ENCODE data around the gene KRTAP19-8. TPM values are rescaled to one million over a fixed set of nuclear protein-coding genes. Genes with fewer than 3 reads are reported as not detected.

KRTAP19-8 gene
- total RNA-seq, 1 donor from 2014 or later: not detected

DNA sequence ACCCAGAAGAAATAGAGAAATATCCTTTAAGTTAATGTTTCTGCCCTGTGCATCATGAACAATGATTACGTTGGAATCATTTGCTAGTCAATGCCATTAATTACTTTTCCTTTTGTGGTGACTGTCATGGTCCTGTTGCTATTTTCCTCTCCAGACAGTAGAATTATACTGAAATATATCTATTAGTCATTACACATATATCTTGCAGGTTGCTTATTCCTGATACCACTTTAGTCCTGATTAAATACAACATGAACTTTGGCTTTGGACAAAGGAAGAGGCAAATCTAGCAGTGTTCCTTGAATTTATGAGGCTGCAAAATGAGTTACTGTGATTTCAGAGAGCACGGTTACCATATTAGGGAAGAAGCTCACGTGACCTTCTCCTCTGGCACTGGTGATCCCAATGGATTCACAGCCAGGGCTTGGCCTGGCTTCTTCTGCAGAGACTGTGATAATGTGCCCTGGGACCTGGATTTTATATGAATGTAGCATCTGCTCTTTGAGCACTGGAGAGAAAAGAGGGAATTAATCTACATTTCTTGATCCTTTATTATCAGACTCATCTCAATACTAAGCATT lies 12.4 kb upstream of the KRTAP19-8 start:
- Mint-ChIP-seq H3K4me3 (ENCODE audit: unreplicated experiment) (no peak overlapping the region), H3K9me3 (ENCODE audit: unreplicated experiment) (no peaks in the 10 kb centered on the region), H3K36me3 (ENCODE audit: low read depth, unreplicated experiment) (no peaks in the 10 kb centered on the region), H3K4me1 (ENCODE audit: unreplicated experiment) (no peaks in the 10 kb centered on the region), H3K27ac (ENCODE audit: unreplicated experiment) (no peak overlapping the region), H3K27me3 (ENCODE audit: unreplicated experiment) (peaks cover 4% of the 10 kb centered on the region)
- DNase-seq (ENCODE audit: low spot score): no peak
- TF ChIP-seq, protein P1, sequence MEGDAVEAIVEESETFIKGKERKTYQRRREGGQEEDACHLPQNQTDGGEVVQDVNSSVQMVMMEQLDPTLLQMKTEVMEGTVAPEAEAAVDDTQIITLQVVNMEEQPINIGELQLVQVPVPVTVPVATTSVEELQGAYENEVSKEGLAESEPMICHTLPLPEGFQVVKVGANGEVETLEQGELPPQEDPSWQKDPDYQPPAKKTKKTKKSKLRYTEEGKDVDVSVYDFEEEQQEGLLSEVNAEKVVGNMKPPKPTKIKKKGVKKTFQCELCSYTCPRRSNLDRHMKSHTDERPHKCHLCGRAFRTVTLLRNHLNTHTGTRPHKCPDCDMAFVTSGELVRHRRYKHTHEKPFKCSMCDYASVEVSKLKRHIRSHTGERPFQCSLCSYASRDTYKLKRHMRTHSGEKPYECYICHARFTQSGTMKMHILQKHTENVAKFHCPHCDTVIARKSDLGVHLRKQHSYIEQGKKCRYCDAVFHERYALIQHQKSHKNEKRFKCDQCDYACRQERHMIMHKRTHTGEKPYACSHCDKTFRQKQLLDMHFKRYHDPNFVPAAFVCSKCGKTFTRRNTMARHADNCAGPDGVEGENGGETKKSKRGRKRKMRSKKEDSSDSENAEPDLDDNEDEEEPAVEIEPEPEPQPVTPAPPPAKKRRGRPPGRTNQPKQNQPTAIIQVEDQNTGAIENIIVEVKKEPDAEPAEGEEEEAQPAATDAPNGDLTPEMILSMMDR (IDR thresholded peaks at IDR 0.05; ENCODE audit: unreplicated experiment): no peak

DNA sequence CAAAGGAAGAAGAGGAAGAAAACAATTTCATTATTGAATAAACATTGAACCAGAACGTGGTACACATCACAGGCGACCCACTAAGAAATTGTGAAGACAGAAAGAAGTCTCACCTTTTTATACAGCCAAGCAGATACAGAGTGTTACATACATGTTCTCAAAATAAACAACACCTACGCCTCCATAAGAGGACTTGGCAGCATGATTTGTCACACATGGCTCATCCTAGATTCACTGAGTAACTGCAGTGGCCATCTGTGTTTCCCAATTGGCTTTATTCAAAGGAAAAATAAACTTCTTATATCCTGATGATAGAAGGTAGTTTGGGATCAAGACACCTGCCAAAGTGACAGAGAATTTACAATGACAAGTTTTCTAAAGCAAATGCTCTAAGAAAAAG lies 7.6 kb upstream of the KRTAP19-8 start:
- H3K27ac Mint-ChIP-seq (ENCODE audit: unreplicated experiment): no peak overlapping the region
- H3K9me3 Mint-ChIP-seq (ENCODE audit: unreplicated experiment): no peaks in the 10 kb centered on the region
- H3K4me3 Mint-ChIP-seq (ENCODE audit: unreplicated experiment): no peak overlapping the region
- no peaks in the 10 kb centered on the region for H3K36me3 Mint-ChIP-seq (ENCODE audit: low read depth, unreplicated experiment)
- H3K4me1 Mint-ChIP-seq (ENCODE audit: unreplicated experiment): no peaks in the 10 kb centered on the region
- no peaks in the 10 kb centered on the region for H3K27me3 Mint-ChIP-seq (ENCODE audit: unreplicated experiment)
- no peak for DNase-seq (ENCODE audit: low spot score)
- TF ChIP-seq, protein P1 (IDR thresholded peaks at IDR 0.05; ENCODE audit: unreplicated experiment): no peak

DNA sequence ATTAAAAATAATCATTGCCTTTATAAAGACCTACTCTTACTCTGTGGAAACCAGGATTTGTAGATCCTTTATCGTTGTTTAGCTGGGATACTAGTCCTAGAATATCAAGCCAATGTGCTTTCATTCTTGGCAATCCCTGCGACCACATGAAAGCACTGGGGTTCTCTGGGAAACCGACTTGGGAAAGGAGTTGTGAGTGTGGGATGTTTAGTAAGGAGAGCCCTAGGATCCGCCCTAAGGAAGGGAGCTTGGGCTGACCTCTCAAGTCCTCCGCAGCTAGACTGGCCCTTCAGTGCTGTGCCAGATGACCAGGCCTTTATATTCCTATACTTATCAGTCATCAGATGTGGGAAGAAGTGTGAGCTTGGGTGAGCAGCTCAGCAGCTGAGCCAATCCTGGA lies 5.2 kb upstream of the KRTAP19-8 start:
- H3K36me3 Mint-ChIP-seq (ENCODE audit: low read depth, unreplicated experiment): no peaks in the 10 kb centered on the region
- no peak overlapping the region for H3K27ac Mint-ChIP-seq (ENCODE audit: unreplicated experiment)
- no peaks in the 10 kb centered on the region for H3K4me1 Mint-ChIP-seq (ENCODE audit: unreplicated experiment)
- no peaks in the 10 kb centered on the region for H3K27me3 Mint-ChIP-seq (ENCODE audit: unreplicated experiment)
- DNase-seq (ENCODE audit: low spot score): no peak
- TF ChIP-seq, protein P1 (IDR thresholded peaks at IDR 0.05; ENCODE audit: unreplicated experiment): no peak
- no peaks in the 10 kb centered on the region for H3K9me3 Mint-ChIP-seq (ENCODE audit: unreplicated experiment)
- no peak overlapping the region for H3K4me3 Mint-ChIP-seq (ENCODE audit: unreplicated experiment)

DNA sequence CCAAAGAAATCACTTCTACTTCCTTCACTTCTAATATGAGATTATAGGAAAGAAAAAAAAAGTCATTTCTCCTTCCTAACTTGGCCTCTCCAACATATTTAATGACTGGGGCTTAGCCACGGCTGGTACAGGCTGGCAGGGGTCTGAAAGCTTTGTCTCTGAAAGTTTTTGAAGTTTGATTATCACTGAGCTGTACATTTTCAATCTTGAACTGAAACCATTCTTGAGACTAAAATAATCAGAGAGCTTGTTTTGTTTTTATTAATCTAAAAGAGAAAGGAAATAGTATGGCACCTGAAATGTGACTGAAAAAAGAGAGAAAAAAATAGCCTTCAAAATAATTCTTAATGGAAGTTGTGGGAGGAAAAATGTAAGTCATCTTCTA lies 3.8 kb upstream of the KRTAP19-8 start:
- H3K4me1 Mint-ChIP-seq (ENCODE audit: unreplicated experiment): no peaks in the 10 kb centered on the region
- H3K27ac Mint-ChIP-seq (ENCODE audit: unreplicated experiment): no peak overlapping the region
- no peak for DNase-seq (ENCODE audit: low spot score)
- no peaks in the 10 kb centered on the region for H3K36me3 Mint-ChIP-seq (ENCODE audit: low read depth, unreplicated experiment)
- no peak overlapping the region for H3K4me3 Mint-ChIP-seq (ENCODE audit: unreplicated experiment)
- H3K9me3 Mint-ChIP-seq (ENCODE audit: unreplicated experiment): no peaks in the 10 kb centered on the region
- H3K27me3 Mint-ChIP-seq (ENCODE audit: unreplicated experiment): no peaks in the 10 kb centered on the region
- TF ChIP-seq, protein P1 (IDR thresholded peaks at IDR 0.05; ENCODE audit: unreplicated experiment): no peak

DNA sequence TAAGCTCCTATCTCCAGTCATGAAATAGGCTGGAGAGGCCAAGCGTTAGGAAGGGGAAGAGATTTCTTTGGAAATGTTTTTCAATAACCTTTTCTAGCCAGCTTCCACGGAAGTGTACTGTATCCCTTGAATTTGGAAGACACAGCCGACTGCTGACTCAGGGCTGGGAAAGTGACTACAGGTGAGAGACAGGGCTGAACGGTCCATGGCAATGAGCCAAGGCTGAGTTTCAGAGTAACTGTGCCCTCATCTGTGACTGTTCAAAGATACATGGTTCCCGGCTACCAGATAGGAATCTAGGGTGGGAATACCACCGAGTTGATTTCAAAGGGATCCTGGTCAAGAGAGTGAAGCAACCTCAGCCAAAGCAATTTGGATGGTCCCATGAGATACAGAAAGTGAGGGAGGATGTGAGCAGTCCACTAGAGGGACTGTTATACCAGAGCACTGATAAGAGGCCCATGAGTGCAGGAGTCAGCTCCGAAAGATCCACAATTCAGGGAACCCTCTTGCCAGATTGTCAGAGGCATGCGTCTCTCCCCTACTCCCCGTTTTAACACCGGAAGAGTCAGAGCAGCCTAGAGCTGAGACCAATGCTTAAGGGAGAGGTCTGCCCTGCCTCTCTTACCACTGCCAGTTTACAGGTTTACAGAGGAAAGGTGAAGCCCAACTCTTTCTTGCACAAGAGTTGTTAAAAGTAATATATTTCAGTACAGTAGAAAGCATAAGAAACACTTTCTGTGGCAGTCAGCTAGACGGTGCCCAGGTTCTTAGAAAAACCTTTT lies 3.2 kb upstream of the KRTAP19-8 start:
- Mint-ChIP-seq H3K4me1 (ENCODE audit: unreplicated experiment) (no peaks in the 10 kb centered on the region), H3K4me3 (ENCODE audit: unreplicated experiment) (no peak overlapping the region), H3K36me3 (ENCODE audit: low read depth, unreplicated experiment) (no peaks in the 10 kb centered on the region), H3K9me3 (ENCODE audit: unreplicated experiment) (no peaks in the 10 kb centered on the region), H3K27ac (ENCODE audit: unreplicated experiment) (no peak overlapping the region), H3K27me3 (ENCODE audit: unreplicated experiment) (no peaks in the 10 kb centered on the region)
- DNase-seq (ENCODE audit: low spot score): no peak
- TF ChIP-seq, protein P1 (IDR thresholded peaks at IDR 0.05; ENCODE audit: unreplicated experiment): no peak

All from endothelial cell (in vitro differentiated cells).